HG02588 (cell line): ENCODE data around the gene PROX2.

ENCODE experiments used
- ATAC-seq: cut with Tn5 transposase; IDR thresholded peaks from one replicate; pipeline ENCODE4 v1.9.1; 2021; ENCODE audit warnings: mild to moderate bottlenecking, moderate library complexity; ENCODE audit not compliant: unreplicated experiment

The PROX2 gene

GRCh38 chr14:74882103-74882920, 6.4 kb upstream of the PROX2 start:
- peak; percentile 34 for ATAC-seq

GRCh38 chr14:74881431-74882102, 5.6 kb upstream of the PROX2 start, which contains the start of gene DLST:
Gene DLST (plus strand): TSS chr14:74881916. CDS start chr14:74881954, 38 bp downstream.
- ATAC-seq: peak; percentile 94

DNA sequence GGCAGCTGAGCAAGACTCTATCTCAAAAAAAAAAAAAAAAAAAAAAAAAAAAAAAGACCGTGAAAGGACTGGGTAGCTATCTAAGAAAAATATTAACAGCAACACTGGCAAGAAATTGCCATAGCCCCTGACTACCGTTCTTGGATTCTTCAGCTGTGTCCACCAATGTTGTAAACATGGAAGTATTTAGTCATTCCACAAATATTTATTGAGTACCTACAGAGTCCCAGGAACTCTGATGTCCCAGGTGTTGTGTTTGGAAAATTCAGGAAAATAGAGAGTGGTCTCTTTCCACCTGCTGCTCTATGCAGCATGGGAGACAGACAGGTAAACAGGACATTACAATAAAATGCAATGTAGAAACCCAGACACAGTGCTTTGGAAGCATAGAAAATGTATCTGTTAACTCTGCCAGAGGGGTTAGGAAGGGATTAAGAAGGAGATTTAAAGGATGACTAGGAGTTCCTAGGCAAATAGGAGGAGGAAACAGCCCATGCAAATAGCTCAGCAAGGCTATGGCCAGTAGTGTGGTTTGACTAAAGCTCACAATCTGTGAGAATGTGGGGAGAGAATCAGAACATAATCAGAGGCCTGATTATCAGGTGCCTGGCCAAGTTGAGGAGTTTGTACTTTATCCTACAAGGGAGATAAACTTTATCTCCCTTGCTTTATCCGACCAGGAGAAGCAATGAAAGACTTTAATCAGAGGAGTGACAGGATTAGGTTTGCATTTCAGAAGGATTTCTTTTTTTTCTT, 3.7 kb upstream of the PROX2 start:
- ATAC-seq: no peak

GRCh38 chr14:74875204-74875603, 741 bp downstream of the PROX2 start:
- no peak for ATAC-seq

GRCh38 chr14:74871819-74872218, 4.1 kb downstream of the PROX2 start:
- ATAC-seq: no peak

- ATAC-seq: no peak
These were observed 7.2 kb downstream of the PROX2 start for GRCh38 chr14:74868739-74869138.

GRCh38 chr14:74867673-74868072, 8.3 kb downstream of the PROX2 start:
- ATAC-seq: no peak

- ATAC-seq: no peak
These were observed 9.1 kb downstream of the PROX2 start for GRCh38 chr14:74866708-74867389.

DNA sequence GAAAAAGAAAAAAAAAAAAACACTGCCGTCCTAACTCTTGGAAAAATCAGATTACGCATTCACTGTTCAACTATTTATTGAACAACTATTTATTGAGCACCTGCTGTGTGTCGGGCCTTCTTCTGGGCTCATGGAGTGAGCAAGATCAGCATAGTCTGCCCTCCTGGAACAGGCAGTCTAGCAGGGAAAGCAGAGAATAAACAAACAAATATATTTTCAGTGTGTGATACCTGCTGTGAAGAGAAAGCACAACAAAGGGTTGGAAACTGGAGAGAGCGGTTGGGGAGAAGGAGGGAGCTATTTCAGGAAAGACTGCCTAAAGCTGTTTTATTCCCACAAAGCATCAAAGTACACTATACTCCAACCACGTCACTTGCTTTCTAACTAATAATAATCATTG, 10.8 kb downstream of the PROX2 start:
- no peak for ATAC-seq

GRCh38 chr14:74864198-74864597, 11.7 kb downstream of the PROX2 start:
- no peak for ATAC-seq

- ATAC-seq: no peak
These were observed 12.7 kb downstream of the PROX2 start for GRCh38 chr14:74863274-74863673.

DNA sequence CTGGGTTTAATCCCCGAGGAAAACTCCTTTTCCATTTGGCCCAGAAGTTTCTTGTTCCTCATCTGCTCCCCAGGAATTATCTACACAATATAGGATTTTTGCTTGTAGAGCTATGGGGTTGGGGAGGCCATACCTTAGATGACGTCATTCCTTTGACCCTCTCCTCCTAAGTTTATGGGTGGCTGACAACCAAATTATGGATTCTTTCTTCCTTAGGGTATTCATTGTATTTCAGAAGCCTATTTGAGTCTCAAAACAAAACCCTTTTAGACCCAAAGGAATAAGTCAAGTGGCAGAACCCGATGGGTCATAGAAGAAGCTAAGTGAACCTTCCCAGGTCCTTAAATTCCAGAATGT, 14.2 kb downstream of the PROX2 start:
- ATAC-seq: no peak

GRCh38 chr14:74860899-74861733, 14.8 kb downstream of the PROX2 start:
- peak; percentile 50 for ATAC-seq

DNA sequence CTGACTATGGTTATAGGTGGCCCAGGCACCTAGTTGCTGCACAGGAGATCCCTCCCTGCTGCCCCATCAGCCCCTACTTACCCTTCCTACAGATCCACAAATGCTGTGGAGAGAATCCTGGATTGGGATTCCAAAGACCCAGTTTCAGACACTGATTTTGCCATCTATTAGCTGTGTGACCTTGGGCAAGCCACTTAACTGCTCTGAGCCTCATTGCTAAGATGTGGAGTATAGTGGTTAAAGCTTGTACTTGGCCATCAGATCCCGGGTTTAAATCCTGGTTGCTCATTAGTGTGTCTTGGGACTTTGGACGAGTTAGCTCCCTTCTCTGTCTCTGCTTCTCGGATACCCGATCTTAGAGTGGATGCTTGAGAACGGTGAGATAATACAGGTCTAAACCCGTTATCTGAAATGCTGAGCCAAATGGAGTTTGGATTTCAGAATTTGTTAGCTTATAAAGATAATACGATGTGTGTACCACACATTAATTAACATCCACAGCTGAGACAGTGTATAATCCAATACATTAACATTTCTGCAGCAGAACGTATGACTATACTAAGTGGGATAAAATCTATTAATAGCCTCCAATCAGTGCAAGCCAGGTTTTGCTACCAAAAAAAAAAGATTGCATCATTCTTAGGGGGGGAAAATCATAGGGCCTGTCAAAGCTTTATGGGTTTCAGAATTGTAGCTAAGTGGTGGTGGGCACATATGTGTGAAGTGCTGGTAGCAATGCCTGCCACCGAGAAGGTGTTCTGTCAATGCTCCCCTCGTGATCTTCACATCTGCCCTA, 16.0 kb downstream of the PROX2 start:
- no peak for ATAC-seq

DNA sequence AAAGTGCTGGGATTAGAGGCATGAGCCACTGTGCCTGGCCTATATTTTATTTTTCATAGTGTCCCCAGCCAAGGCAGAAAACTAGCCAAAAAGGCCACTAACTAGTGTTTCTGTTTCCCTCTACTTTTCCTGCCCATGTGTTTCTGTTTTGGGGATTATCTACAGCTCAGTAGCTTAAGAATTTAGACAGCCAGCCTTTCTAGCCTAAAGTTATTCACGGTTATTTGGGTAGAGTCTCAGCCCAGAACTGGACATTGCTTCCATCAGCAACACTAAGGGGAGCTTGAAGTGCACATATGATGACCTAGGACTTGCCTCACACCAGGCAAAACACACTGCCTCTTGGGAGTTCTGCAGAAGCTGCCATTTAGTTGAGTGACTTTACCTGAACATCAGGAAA, 17.9 kb downstream of the PROX2 start:
- ATAC-seq: no peak

GRCh38 chr14:74856366-74856765, 19.6 kb downstream of the PROX2 start:
- ATAC-seq: no peak

DNA sequence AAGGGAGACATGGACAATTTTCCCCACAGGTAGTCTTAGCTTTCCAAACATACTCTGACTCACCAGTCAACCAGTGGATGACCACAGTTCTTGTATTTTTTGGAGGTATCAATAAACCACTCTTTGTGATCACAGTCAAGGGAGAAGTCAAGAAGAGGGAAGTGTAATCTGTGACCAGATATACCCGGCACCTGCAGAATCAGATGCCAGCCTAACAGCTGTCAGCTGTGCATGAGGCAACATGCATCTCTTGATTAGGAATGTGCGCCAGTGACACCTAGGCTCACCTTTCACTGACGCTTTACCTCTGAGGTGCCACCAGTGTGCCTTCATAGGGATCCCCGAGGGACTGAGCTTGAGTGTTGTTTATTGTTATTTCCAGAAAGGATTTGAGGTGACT, 20.0 kb downstream of the PROX2 start:
- no peak for ATAC-seq

- ATAC-seq: no peak
These were observed 20.9 kb downstream of the PROX2 start for GRCh38 chr14:74855021-74855420.

- no peak for ATAC-seq
These were observed 22.4 kb downstream of the PROX2 start for GRCh38 chr14:74853581-74853980.
